Activated T-helper 2 cell treated with anti-CD3 and anti-CD28 coated beads, Interferon-gamma antibody, Interleukin-2, Interleukin-4, amounts not matched to agents 10 μg/mL and 5 μg/mL and 100 μg/mL, durations not matched to agents 14 hours and 24 hours and 36 hours (primary cell): ENCODE measurements around the gene RASD1. TPM values are rescaled to one million over a fixed set of nuclear protein-coding genes. Genes with fewer than 3 reads are reported as not detected.
"Not testable (repeated sequence)": the region's sequence is repeated elsewhere in the genome, so short reads cannot be mapped to it uniquely, and the experiment has no call there.

Source experiments
- DNase-seq: peaks from one replicate; pipeline ENCODE4 v3.0.0; 2021; ENCODE audit warnings: low spot score
- H3K27ac Mint-ChIP-seq: one replicate; pipeline ENCODE4 v1.8.0; 2021; ENCODE audit warnings: mixed read lengths
- H3K27me3 Mint-ChIP-seq: one replicate; pipeline ENCODE4 v1.8.0; 2021; ENCODE audit warnings: low read depth, mixed read lengths
- H3K36me3 Mint-ChIP-seq: one replicate; pipeline ENCODE4 v1.8.0; 2021; ENCODE audit warnings: low read depth, mixed read lengths
- H3K4me1 Mint-ChIP-seq: one replicate; pipeline ENCODE4 v1.8.0; 2021; ENCODE audit warnings: low read depth, mixed read lengths
- H3K4me3 Mint-ChIP-seq: one replicate; pipeline ENCODE4 v1.8.0; 2021; ENCODE audit warnings: low read depth, mild to moderate bottlenecking, moderate library complexity, mixed read lengths
- H3K9me3 Mint-ChIP-seq: one replicate; pipeline ENCODE4 v1.8.0; 2021; ENCODE audit warnings: mixed read lengths
- intact Hi-C: fragments of 100-400 bp; cut with micrococcal nuclease; formaldehyde crosslinking; loops from one replicate; pipeline ENCODE4 v1.15.1; 2023
- total RNA-seq: library from RNA; stranded (reverse); gene quantifications from 2 replicates; pipeline ENCODE4 v1.2.3, GENCODE V29; 2022

RASD1 gene
- total RNA-seq, 1 donor from 2014 or later, result 4.9 TPM

DNA sequence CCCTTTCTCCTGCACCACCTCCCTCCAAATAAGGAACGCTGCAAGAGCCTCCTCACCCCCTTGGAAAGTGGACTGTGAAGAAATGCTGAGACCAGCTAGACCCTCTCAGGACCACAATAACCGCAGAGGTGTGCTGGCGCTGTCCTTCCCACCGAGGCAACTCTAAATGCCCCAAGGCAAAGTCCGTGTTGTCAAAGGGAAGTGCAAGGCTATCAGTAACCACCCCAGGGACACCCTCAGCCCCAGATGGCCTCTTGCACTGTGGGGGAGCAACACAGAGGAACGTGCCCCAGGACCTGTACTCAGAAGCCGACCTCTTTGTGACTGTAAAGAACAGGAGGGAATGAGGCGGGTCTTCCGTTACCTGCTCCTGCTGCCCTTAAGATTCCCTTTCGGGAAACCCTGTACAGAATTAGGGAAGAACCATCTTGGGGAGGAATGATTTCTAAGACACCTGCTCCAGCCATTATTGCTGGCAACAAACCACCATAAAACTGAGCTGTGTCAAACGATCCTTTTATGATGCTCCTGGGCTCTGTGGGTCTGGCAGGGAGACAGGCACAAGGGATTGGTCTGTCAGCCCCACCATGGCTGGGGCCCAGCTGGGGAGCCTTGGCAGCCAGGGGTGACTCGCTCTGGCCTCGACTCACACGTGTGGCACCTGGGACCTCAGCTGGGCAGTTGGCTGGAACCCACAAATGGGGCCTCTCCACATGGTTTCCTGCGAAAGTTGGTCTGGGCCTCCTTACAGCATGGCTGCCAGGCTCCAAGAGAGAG, 34.0 kb downstream of the RASD1 start:
- no peak for DNase-seq
- no peak overlapping the region for H3K27ac Mint-ChIP-seq
- H3K4me3 Mint-ChIP-seq, result no peak overlapping the region
- peaks cover 8% of the 10 kb centered on the region for H3K27me3 Mint-ChIP-seq
- no peaks in the 10 kb centered on the region for H3K36me3 Mint-ChIP-seq
- H3K9me3 Mint-ChIP-seq, result peaks cover 8% of the 10 kb centered on the region
- H3K4me1 Mint-ChIP-seq, result no peaks in the 10 kb centered on the region
- intact Hi-C loops, result no loop called here

DNA sequence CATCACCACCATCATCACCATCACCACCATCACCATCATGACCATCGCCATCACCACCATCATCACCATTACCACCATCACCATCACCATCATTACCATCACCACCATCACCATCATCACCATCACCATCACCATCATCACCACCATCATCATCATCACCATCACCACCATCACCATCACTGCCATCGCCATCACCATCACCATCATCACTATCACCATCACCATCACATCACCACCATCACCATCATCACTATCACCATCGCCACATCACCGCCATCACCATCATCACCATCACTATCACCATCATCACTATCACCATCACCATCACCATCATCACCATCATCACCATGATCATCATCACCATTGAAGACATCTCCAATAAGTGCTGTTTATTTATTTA, 36.2 kb downstream of the RASD1 start:
- H3K4me1 Mint-ChIP-seq, result no peaks in the 10 kb centered on the region
- intact Hi-C loops, result no loop called here
- H3K9me3 Mint-ChIP-seq, result peaks cover 8% of the 10 kb centered on the region
- no peak for DNase-seq
- H3K36me3 Mint-ChIP-seq, result no peaks in the 10 kb centered on the region
- no peak overlapping the region for H3K27ac Mint-ChIP-seq
- peaks cover 5% of the 10 kb centered on the region for H3K27me3 Mint-ChIP-seq
- H3K4me3 Mint-ChIP-seq, result no peak overlapping the region

DNA sequence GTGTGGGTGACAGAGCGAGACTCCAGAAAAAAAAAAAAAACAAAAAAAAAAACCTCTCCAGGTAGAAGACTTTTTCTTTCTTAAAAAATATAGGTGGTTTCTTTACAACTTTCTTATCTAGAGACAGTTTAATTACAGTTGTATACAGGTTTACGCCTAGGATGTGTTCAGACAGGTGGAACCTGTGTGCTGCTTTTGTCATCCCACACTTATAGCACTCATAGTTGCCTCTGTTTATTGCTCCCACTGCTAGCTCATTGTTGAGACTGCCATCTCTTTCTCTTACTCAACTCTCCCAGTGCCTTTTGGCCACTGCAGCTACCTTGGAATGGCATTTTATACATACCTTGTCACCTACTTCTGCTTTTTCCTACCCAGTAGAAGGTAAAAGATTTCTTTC, 38.5 kb downstream of the RASD1 start:
- H3K4me1 Mint-ChIP-seq, result no peaks in the 10 kb centered on the region

DNA sequence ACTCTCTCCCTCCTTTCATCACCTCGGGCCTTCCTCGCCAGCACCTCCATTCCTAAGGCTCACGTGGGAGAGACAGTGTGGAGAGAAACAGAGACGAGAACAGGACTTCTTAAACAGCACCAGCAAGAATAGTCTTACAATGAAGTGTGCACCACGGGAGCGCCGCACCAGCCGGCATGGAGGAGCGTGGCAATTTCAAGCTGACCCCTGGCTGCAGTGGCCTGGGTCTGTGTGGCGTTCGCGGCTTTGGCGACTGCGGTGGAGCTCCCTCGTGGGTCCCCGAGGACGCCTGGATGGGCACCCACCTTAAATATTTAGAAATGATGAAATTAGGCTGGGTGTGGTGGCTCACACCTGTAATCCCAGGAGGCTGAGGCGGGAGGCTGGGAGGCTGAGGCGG, 39.9 kb downstream of the RASD1 start:
- peaks cover 8% of the 10 kb centered on the region for H3K9me3 Mint-ChIP-seq

More for the DNA sequence above, 38.5 kb downstream of the RASD1 start:
- Mint-ChIP-seq H3K36me3 (no peaks in the 10 kb centered on the region), H3K4me3 (no peak overlapping the region), H3K9me3 (peaks cover 8% of the 10 kb centered on the region), H3K27me3 (no peaks in the 10 kb centered on the region), H3K27ac (no peak overlapping the region)
- DNase-seq, result no peak
- intact Hi-C loops, result no loop called here

GRCh38 chr17:17455173-17455572, 41.0 kb downstream of the RASD1 start:
- Mint-ChIP-seq H3K4me3 (no peak overlapping the region), H3K4me1 (no peaks in the 10 kb centered on the region), H3K27ac (no peak overlapping the region), H3K27me3 (no peaks in the 10 kb centered on the region), H3K9me3 (peaks cover 4% of the 10 kb centered on the region), H3K36me3 (no peaks in the 10 kb centered on the region)
- no peak for DNase-seq
- intact Hi-C loops, result no loop called here

More for the DNA sequence above, 39.9 kb downstream of the RASD1 start:
- Mint-ChIP-seq H3K27me3 (no peaks in the 10 kb centered on the region), H3K27ac (no peak overlapping the region), H3K36me3 (no peaks in the 10 kb centered on the region), H3K4me3 (no peak overlapping the region), H3K4me1 (no peaks in the 10 kb centered on the region)
- intact Hi-C loops, result no loop called here
- no peak for DNase-seq

GRCh38 chr17:17454700-17455099, 41.5 kb downstream of the RASD1 start:
- H3K4me3 Mint-ChIP-seq, H3K27ac Mint-ChIP-seq, H3K36me3 Mint-ChIP-seq, intact Hi-C loops, H3K4me1 Mint-ChIP-seq, H3K9me3 Mint-ChIP-seq, H3K27me3 Mint-ChIP-seq, DNase-seq: not testable (repeated sequence)

GRCh38 chr17:17454276-17454675, 41.9 kb downstream of the RASD1 start:
- no peaks in the 10 kb centered on the region for H3K4me1 Mint-ChIP-seq
- no peaks in the 10 kb centered on the region for H3K36me3 Mint-ChIP-seq
- H3K27me3 Mint-ChIP-seq, result peaks cover 1% of the 10 kb centered on the region
- DNase-seq, result no peak
- intact Hi-C loops, result no loop called here
- H3K9me3 Mint-ChIP-seq, result no peaks in the 10 kb centered on the region
- H3K4me3 Mint-ChIP-seq, result no peak overlapping the region
- no peak overlapping the region for H3K27ac Mint-ChIP-seq

DNA sequence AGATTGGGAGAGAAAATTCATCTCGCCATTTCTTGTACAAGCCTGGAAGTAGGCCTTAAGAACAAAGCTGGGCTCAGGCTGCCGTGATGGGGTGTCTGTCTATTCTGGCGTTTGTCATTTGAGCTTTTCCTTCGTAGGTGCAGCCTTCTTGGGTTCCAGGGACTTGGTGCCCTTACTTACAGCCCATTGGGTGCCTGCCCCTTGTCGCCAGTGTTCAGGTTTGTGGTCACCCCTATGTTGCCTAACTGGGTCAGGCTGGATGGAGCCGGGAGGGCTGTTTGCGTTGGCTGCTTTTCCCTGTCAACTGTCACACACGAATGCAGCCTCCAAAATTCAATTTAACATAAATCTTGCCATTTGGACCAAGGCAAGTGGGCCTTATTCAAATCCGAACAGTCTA, 43.1 kb downstream of the RASD1 start:
- no peak for DNase-seq

DNA sequence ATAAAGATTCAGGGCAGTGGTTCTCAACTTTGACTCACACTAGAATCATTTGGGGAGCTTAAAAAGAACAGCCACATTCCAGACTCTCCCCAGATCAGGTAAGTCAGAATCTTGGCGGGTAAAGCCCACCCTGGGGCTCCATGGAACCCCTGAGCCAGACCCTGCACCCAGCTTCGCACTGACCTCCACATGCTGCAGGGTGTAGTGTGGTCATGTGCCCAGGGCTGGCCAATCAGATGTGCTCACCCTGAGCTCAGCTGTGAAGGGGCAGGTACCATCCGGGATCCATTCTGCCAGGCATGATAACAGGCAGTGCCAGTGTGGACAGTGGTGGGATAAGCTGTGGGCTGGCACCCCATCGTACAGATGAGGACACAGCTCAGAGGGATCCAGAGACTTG, 47.5 kb downstream of the RASD1 start:
- Mint-ChIP-seq H3K4me3 (no peak overlapping the region), H3K4me1 (no peaks in the 10 kb centered on the region), H3K9me3 (no peaks in the 10 kb centered on the region), H3K36me3 (no peaks in the 10 kb centered on the region), H3K27me3 (peaks cover 1% of the 10 kb centered on the region), H3K27ac (no peak overlapping the region)
- intact Hi-C loops, result no loop called here
- no peak for DNase-seq

More for the DNA sequence above, 43.1 kb downstream of the RASD1 start:
- H3K36me3 Mint-ChIP-seq, result no peaks in the 10 kb centered on the region
- H3K4me3 Mint-ChIP-seq, result no peak overlapping the region
- no peaks in the 10 kb centered on the region for H3K4me1 Mint-ChIP-seq
- H3K27ac Mint-ChIP-seq, result no peak overlapping the region
- H3K27me3 Mint-ChIP-seq, result peaks cover 1% of the 10 kb centered on the region
- intact Hi-C loops, result no loop called here
- no peaks in the 10 kb centered on the region for H3K9me3 Mint-ChIP-seq

DNA sequence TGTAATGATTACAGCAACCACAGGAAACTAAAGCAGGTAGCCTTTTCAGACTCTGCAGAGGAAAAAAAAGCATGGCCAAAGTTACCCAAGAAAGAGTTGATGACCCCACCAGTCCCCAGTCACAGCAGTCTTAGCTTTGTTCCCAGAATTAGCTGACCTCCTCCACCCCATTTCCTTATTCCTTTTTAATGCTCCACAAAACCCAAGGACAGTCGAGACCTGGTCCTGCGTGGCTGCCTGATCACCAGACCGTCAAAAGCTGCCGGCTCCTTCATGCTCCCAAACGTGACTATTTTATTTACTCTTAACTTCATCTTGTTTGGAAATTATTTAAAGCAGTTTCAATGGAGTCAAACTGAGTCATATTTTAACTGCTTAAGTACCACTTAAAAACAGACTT, 48.1 kb downstream of the RASD1 start:
- intact Hi-C loops, result no loop called here
- H3K9me3 Mint-ChIP-seq, result no peaks in the 10 kb centered on the region
- no peak overlapping the region for H3K27ac Mint-ChIP-seq
- H3K27me3 Mint-ChIP-seq, result peaks cover 1% of the 10 kb centered on the region
- DNase-seq, result no peak
- no peaks in the 10 kb centered on the region for H3K4me1 Mint-ChIP-seq
- H3K4me3 Mint-ChIP-seq, result no peak overlapping the region
- H3K36me3 Mint-ChIP-seq, result no peaks in the 10 kb centered on the region

DNA sequence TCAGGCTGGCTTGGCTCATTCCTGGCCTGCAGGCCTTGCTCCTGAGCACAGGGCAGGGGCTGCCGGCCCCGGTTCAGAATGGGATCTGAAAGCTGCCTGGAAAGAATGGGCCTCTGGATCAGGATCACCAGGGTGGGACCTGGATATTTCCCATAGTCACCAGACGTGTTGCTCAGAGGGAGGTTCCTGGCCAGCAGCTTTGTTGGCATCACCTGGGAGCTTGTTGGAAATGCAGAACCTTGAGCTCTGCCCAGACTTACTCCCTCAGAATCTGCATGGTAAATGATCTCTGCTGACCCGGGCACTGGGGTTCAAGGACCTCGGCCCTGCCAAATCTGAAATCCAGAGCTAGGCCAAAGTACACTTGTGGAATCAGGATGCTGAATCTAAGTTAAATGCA, 48.9 kb downstream of the RASD1 start:
- H3K4me1 Mint-ChIP-seq, result no peaks in the 10 kb centered on the region
- no peak for DNase-seq
- no peak overlapping the region for H3K4me3 Mint-ChIP-seq

GRCh38 chr17:17446666-17447155, 49.5 kb downstream of the RASD1 start:
- no peak for DNase-seq
- H3K4me3 Mint-ChIP-seq, result no peak overlapping the region
- peaks cover 1% of the 10 kb centered on the region for H3K27me3 Mint-ChIP-seq
- H3K4me1 Mint-ChIP-seq, result no peaks in the 10 kb centered on the region
- H3K9me3 Mint-ChIP-seq, result no peaks in the 10 kb centered on the region
- intact Hi-C loops, result no loop called here
- H3K36me3 Mint-ChIP-seq, result no peaks in the 10 kb centered on the region
- H3K27ac Mint-ChIP-seq, result no peak overlapping the region

More for the DNA sequence above, 48.9 kb downstream of the RASD1 start:
- no peaks in the 10 kb centered on the region for H3K9me3 Mint-ChIP-seq
- H3K27ac Mint-ChIP-seq, result no peak overlapping the region
- H3K27me3 Mint-ChIP-seq, result peaks cover 1% of the 10 kb centered on the region
- intact Hi-C loops, result no loop called here
- H3K36me3 Mint-ChIP-seq, result no peaks in the 10 kb centered on the region

- no peaks in the 10 kb centered on the region for H3K36me3 Mint-ChIP-seq
- no peak overlapping the region for H3K27ac Mint-ChIP-seq
- peaks cover 1% of the 10 kb centered on the region for H3K27me3 Mint-ChIP-seq
- H3K4me1 Mint-ChIP-seq, result no peaks in the 10 kb centered on the region
- no peak overlapping the region for H3K4me3 Mint-ChIP-seq
- H3K9me3 Mint-ChIP-seq, result no peaks in the 10 kb centered on the region
- DNase-seq, result no peak
- intact Hi-C loops, result no loop called here
Measured at GRCh38 chr17:17445925-17446665, 50.1 kb downstream of the RASD1 start.
